ENCODE data around the gene NOVA2. TPM values are rescaled to one million over a fixed set of nuclear protein-coding genes. Genes with fewer than 3 reads are reported as not detected.

Gene NOVA2
- total RNA-seq, 1 experiment from 2014 or later, result not detected

DNA sequence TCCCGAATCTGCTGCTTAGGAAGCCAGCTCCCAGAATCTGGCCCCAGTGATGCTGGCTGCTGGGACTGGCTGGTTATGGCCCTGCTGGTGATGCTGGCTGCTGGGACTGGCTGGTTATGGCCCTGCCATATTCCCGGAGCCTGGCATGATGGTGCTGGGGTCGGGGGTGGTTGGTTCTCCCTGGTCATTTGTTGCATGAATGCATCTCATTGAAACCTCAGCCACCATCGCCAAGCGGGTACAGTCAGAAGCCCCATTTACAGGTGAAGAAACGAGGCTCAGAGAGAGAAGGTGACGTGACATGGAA lies 47.1 kb upstream of the NOVA2 start:
- Histone ChIP-seq H3K79me2 (ENCODE audit: low read length) (no peaks in the 10 kb centered on the region), H3K4me2 (ENCODE audit: low read length) (no peak overlapping the region), H2AFZ (ENCODE audit: low read length) (no peak overlapping the region), H3K27ac (ENCODE audit: low read length) (no peak overlapping the region), H3K4me1 (ENCODE audit: insufficient read depth, low read length) (no peaks in the 10 kb centered on the region), H4K20me1 (ENCODE audit: low read length) (no peaks in the 10 kb centered on the region), H3K9me3 (ENCODE audit: low read length) (no peaks in the 10 kb centered on the region), H3K36me3 (ENCODE audit: low read depth, low read length) (no peaks in the 10 kb centered on the region), H3F3A (ENCODE audit: low read length, unreplicated experiment) (no peaks in the 10 kb centered on the region), H3K27me3 (ENCODE audit: low read length) (no peaks in the 10 kb centered on the region), H3K9me2 (replicated peaks; ENCODE audit: low read length) (no peaks in the 10 kb centered on the region), H3K4me3 (ENCODE audit: low read length) (no peak overlapping the region), H3K9ac (ENCODE audit: low read length) (no peak overlapping the region)
- ATAC-seq (no peak), DNase-seq (no peak)
- CTCF ChIA-PET, result no interaction called here
- intact Hi-C loops (cut with micrococcal nuclease), result no loop called here
- POLR2A ChIA-PET (ENCODE audit: unreplicated experiment), result no interaction called here
- TF ChIP-seq EZH2phosphoT487 (IDR thresholded peaks at IDR 0.05; ENCODE audit: borderline replicate concordance, low read length) (no peak), EZH2 (IDR thresholded peaks at IDR 0.05; ENCODE audit: low read length, unreplicated experiment) (no peak)
- TF ChIP-seq, protein P1, sequence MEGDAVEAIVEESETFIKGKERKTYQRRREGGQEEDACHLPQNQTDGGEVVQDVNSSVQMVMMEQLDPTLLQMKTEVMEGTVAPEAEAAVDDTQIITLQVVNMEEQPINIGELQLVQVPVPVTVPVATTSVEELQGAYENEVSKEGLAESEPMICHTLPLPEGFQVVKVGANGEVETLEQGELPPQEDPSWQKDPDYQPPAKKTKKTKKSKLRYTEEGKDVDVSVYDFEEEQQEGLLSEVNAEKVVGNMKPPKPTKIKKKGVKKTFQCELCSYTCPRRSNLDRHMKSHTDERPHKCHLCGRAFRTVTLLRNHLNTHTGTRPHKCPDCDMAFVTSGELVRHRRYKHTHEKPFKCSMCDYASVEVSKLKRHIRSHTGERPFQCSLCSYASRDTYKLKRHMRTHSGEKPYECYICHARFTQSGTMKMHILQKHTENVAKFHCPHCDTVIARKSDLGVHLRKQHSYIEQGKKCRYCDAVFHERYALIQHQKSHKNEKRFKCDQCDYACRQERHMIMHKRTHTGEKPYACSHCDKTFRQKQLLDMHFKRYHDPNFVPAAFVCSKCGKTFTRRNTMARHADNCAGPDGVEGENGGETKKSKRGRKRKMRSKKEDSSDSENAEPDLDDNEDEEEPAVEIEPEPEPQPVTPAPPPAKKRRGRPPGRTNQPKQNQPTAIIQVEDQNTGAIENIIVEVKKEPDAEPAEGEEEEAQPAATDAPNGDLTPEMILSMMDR (conservative IDR thresholded peaks at IDR 0.05; ENCODE audit: low read depth, low read length), result no peak
- no TSS peak for BruUV-seq (replicated peaks)

DNA sequence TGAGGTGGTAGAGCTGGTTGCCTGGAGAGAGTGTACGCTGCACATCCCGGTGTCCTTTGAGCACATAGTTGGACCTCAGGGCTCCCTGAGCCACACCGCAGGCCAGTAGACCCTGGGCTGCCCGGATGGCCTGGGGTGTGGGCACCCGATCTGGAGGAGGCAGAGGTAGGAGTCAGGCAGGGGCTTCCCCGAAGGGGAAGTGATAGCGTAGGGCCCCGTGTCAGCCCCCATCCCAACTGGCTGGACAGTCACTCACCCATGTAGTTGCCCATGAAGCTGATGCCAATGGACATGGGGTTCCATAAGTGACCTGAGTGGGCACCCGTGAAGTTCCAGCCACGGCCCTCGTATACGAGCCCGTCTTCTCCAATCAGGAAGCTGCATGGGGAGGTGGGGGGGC lies 45.6 kb upstream of the NOVA2 start:
- Histone ChIP-seq H3K4me2 (ENCODE audit: low read length) (no peak overlapping the region), H3K9me2 (replicated peaks; ENCODE audit: low read length) (no peaks in the 10 kb centered on the region), H3K27me3 (ENCODE audit: low read length) (no peaks in the 10 kb centered on the region), H3K4me3 (ENCODE audit: low read length) (no peak overlapping the region), H3K79me2 (ENCODE audit: low read length) (no peaks in the 10 kb centered on the region), H3K27ac (ENCODE audit: low read length) (no peak overlapping the region), H2AFZ (ENCODE audit: low read length) (no peak overlapping the region), H3K4me1 (ENCODE audit: insufficient read depth, low read length) (no peaks in the 10 kb centered on the region), H3F3A (ENCODE audit: low read length, unreplicated experiment) (no peaks in the 10 kb centered on the region), H4K20me1 (ENCODE audit: low read length) (no peaks in the 10 kb centered on the region), H3K9ac (ENCODE audit: low read length) (no peak overlapping the region), H3K36me3 (ENCODE audit: low read depth, low read length) (no peaks in the 10 kb centered on the region), H3K9me3 (ENCODE audit: low read length) (no peaks in the 10 kb centered on the region)
- intact Hi-C loops (cut with micrococcal nuclease), result no loop called here
- ChIA-PET CTCF (no interaction called here), POLR2A (ENCODE audit: unreplicated experiment) (no interaction called here)
- BruUV-seq (replicated peaks), result no TSS peak
- ATAC-seq (no peak), DNase-seq (no peak)
- TF ChIP-seq EZH2 (IDR thresholded peaks at IDR 0.05; ENCODE audit: low read length, unreplicated experiment) (no peak), EZH2phosphoT487 (IDR thresholded peaks at IDR 0.05; ENCODE audit: borderline replicate concordance, low read length) (no peak)
- TF ChIP-seq, protein P1 (conservative IDR thresholded peaks at IDR 0.05; ENCODE audit: low read depth, low read length), result no peak

DNA sequence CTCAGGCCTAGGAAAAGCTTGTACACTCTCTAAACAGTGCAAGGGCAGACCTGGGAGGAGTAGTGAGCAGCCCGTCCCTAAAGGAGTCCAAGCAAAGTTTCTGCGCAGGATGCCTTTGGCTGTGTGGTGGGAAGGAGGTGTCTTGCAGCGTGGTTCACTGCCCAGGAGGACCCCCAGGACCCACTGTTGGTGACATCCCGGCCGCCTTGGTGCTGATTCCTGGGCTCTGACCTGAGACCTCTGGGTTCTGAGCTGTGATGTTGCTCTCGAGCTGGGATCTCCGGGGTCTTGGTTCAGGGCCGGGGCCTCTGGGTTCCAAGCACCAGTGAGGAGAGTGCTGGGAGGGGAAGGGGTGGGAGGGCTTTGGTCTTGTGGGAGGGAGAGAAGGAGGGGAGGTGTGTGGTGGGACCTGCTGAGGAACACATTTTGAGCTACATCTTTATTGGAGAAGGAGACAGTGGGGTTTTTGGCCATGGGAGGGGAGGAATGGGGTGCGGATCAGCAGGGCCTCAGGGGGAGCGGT lies 45.1 kb upstream of the NOVA2 start:
- Histone ChIP-seq H3K27ac (ENCODE audit: low read length) (no peak overlapping the region), H4K20me1 (ENCODE audit: low read length) (no peaks in the 10 kb centered on the region), H3K36me3 (ENCODE audit: low read depth, low read length) (no peaks in the 10 kb centered on the region), H3F3A (ENCODE audit: low read length, unreplicated experiment) (no peaks in the 10 kb centered on the region), H3K9me3 (ENCODE audit: low read length) (no peaks in the 10 kb centered on the region), H3K9ac (ENCODE audit: low read length) (no peak overlapping the region), H3K4me3 (ENCODE audit: low read length) (no peak overlapping the region), H3K4me2 (ENCODE audit: low read length) (no peak overlapping the region), H3K9me2 (replicated peaks; ENCODE audit: low read length) (no peaks in the 10 kb centered on the region), H2AFZ (ENCODE audit: low read length) (no peak overlapping the region), H3K4me1 (ENCODE audit: insufficient read depth, low read length) (no peaks in the 10 kb centered on the region), H3K27me3 (ENCODE audit: low read length) (no peaks in the 10 kb centered on the region), H3K79me2 (ENCODE audit: low read length) (no peaks in the 10 kb centered on the region)
- ATAC-seq (no peak), DNase-seq (no peak)
- ChIA-PET CTCF (no interaction called here), POLR2A (ENCODE audit: unreplicated experiment) (no interaction called here)
- BruUV-seq (replicated peaks), result no TSS peak
- TF ChIP-seq EZH2phosphoT487 (IDR thresholded peaks at IDR 0.05; ENCODE audit: borderline replicate concordance, low read length) (no peak), EZH2 (IDR thresholded peaks at IDR 0.05; ENCODE audit: low read length, unreplicated experiment) (no peak)
- TF ChIP-seq, protein P1 (conservative IDR thresholded peaks at IDR 0.05; ENCODE audit: low read depth, low read length), result no peak
- intact Hi-C loops (cut with micrococcal nuclease), result no loop called here
